GM23338 (cell line): ENCODE results near the gene ANAPC7. TPM values are rescaled to one million over a fixed set of nuclear protein-coding genes. Genes with fewer than 3 reads are reported as not detected.
A peak's percentile ranks its signal among the peaks of the same experiment; 100 is the strongest.

Experiments
- ATAC-seq: fragments of 200-7000 bp; cut with Tn5 transposase; 3 replicates; pipeline ENCODE4 v1.9.1; 2020
- DNase-seq: peaks from one replicate; pipeline ENCODE4 v3.0.0-alpha.2; 2015; ENCODE audit warnings: low spot score
- H2AFZ ChIP-seq: fragments of 200-600 bp; sonication (generic); 2 replicates; pipeline ENCODE4 v1.8.0; 2016; ENCODE audit warnings: antibody characterized with exemption, mild to moderate bottlenecking, moderate library complexity
- H3F3A ChIP-seq: fragments of 200-600 bp; sonication (generic); replicated peaks from 2 replicates; pipeline ENCODE4 v1.8.0; 2017; ENCODE audit warnings: antibody characterized with exemption, mixed run types, low read depth
- H3K27ac ChIP-seq: fragments of 200-600 bp; sonication (generic); 2 replicates; pipeline ENCODE4 v1.6.1; 2016; ENCODE audit warnings: low read depth
- H3K27me3 ChIP-seq: fragments of 200-600 bp; sonication (generic); 2 replicates; pipeline ENCODE4 v1.8.0; 2016; ENCODE audit warnings: mild to moderate bottlenecking, mixed run types, moderate library complexity; ENCODE audit not compliant: insufficient read depth
- H3K36me3 ChIP-seq: fragments of 200-600 bp; sonication (generic); 2 replicates; pipeline ENCODE4 v1.8.0; 2016; ENCODE audit warnings: mild to moderate bottlenecking; ENCODE audit not compliant: insufficient read depth
- H3K4me1 ChIP-seq: fragments of 200-600 bp; sonication (generic); 2 replicates; pipeline ENCODE4 v1.8.0; 2016; ENCODE audit warnings: mild to moderate bottlenecking, moderate library complexity; ENCODE audit not compliant: insufficient read depth
- H3K4me2 ChIP-seq: fragments of 200-600 bp; sonication (generic); 2 replicates; pipeline ENCODE4 v1.7.1; 2017; ENCODE audit warnings: mixed run types
- H3K4me3 ChIP-seq: fragments of 200-600 bp; sonication (generic); 2 replicates; pipeline ENCODE4 v1.6.1; 2016; ENCODE audit warnings: mixed run types
- H3K79me2 ChIP-seq: fragments of 200-600 bp; sonication (generic); replicated peaks from 2 replicates; pipeline ENCODE4 v1.8.0; 2017; ENCODE audit warnings: mild to moderate bottlenecking; ENCODE audit not compliant: insufficient read depth
- H3K9me2 ChIP-seq: fragments of 200-600 bp; sonication (generic); 2 replicates; pipeline ENCODE4 v1.8.0; 2017; ENCODE audit not compliant: insufficient read depth
- H4K20me1 ChIP-seq: fragments of 200-600 bp; sonication (generic); replicated peaks from 2 replicates; pipeline ENCODE4 v1.8.0; 2017; ENCODE audit warnings: mild to moderate bottlenecking; ENCODE audit not compliant: insufficient read depth
- H3K27ac Mint-ChIP-seq: 2 replicates; pipeline ENCODE4 v1.8.0; 2020; ENCODE audit warnings: inconsistent platforms, mild to moderate bottlenecking, moderate library complexity, mixed read lengths
- H3K27me3 Mint-ChIP-seq: 3 replicates; pipeline ENCODE4 v1.8.0; 2022; ENCODE audit warnings: low read depth, mild to moderate bottlenecking, moderate library complexity, mixed read lengths, inconsistent platforms; ENCODE audit not compliant: insufficient read depth, poor library complexity
- H3K36me3 Mint-ChIP-seq: 3 replicates; pipeline ENCODE4 v1.8.0; 2021; ENCODE audit warnings: low read depth, mild to moderate bottlenecking, inconsistent platforms, moderate library complexity, mixed read lengths
- H3K4me1 Mint-ChIP-seq: 3 replicates; pipeline ENCODE4 v1.8.0; 2020; ENCODE audit warnings: mild to moderate bottlenecking, inconsistent platforms, mixed read lengths
- H3K4me3 Mint-ChIP-seq: 3 replicates; pipeline ENCODE4 v1.8.0; 2021; ENCODE audit warnings: moderate library complexity, mild to moderate bottlenecking, inconsistent platforms, mixed read lengths
- H3K9me3 Mint-ChIP-seq: 3 replicates; pipeline ENCODE4 v1.8.0; 2020; ENCODE audit warnings: moderate library complexity, mild to moderate bottlenecking, inconsistent platforms, mixed read lengths
- CREB1 ChIP-seq: fragments of 250-450 bp; sonication (Bioruptor Pico); IDR thresholded peaks from 2 replicates; pipeline ENCODE4 v1.5.0; 2020; ENCODE audit warnings: low read depth, mild to moderate bottlenecking, moderate library complexity
- EZH2 ChIP-seq: fragments of 200-600 bp; sonication (generic); IDR thresholded peaks from one replicate; pipeline ENCODE4 v1.8.0; 2017; ENCODE audit warnings: antibody characterized with exemption, mild to moderate bottlenecking, low read depth; ENCODE audit not compliant: unreplicated experiment
- JUNB ChIP-seq: IDR thresholded peaks from one replicate; pipeline ENCODE4 v1.6.1; 2016; ENCODE audit warnings: antibody characterized with exemption; ENCODE audit not compliant: unreplicated experiment
- NANOG ChIP-seq: IDR thresholded peaks from 2 replicates; pipeline ENCODE4 v1.6.1; 2016; ENCODE audit warnings: antibody characterized with exemption, borderline replicate concordance
- POLR2AphosphoS5 ChIP-seq: IDR thresholded peaks from 2 replicates; pipeline ENCODE4 v1.6.1; 2016; ENCODE audit warnings: antibody characterized with exemption, low read depth
- REST ChIP-seq: IDR thresholded peaks from one replicate; pipeline ENCODE4 v1.6.1; 2018; ENCODE audit warnings: antibody characterized with exemption; ENCODE audit not compliant: unreplicated experiment
- STAT1 ChIP-seq: IDR thresholded peaks from one replicate; pipeline ENCODE4 v1.6.1; 2016; ENCODE audit warnings: antibody characterized with exemption; ENCODE audit not compliant: unreplicated experiment
- ZNF114 ChIP-seq: fragments of 250-450 bp; sonication (Bioruptor Pico); IDR thresholded peaks from 2 replicates; pipeline ENCODE4 v1.5.0; 2020; ENCODE audit warnings: mild to moderate bottlenecking, moderate library complexity
- ZNF331 ChIP-seq: fragments of 250-450 bp; sonication (Bioruptor Pico); IDR thresholded peaks from 2 replicates; pipeline ENCODE4 v1.5.0; 2020; ENCODE audit warnings: low read depth, mild to moderate bottlenecking, moderate library complexity
- polyA plus RNA-seq: library from polyadenylated mRNA; unstranded; fragments of >200 nt; fragmentation: Nextera tagmentation; extraction: Ambion mirVana; gene quantifications from 2 replicates; pipeline ENCODE4 v1.2.1, GENCODE V29; 2016
- total RNA-seq: library from RNA; depleted of rRNA; stranded (reverse); fragments of >200 nt; shearing (Covaris generic); gene quantifications from 2 replicates; pipeline ENCODE4 v1.2.3, GENCODE V29; 2014
- TF ChIP-seq, protein P1 (sequence below), 2 experiments: fragments of 200-600 bp in 1 of 2; sonication (generic) in 1 of 2; conservative IDR thresholded peaks; 2 replicates each; pipeline versions ENCODE4 v1.5.1 to v1.6.1; 2016 to 2017; ENCODE audit warnings: antibody characterized with exemption in 2 of 2, low read depth in 2 of 2, mild to moderate bottlenecking in 2 of 2, moderate library complexity in 1 of 2

ANAPC7 gene
- total and polyA plus RNA-seq, 2 experiments from 2014 or later: 71.0 to 99.3 TPM

DNA sequence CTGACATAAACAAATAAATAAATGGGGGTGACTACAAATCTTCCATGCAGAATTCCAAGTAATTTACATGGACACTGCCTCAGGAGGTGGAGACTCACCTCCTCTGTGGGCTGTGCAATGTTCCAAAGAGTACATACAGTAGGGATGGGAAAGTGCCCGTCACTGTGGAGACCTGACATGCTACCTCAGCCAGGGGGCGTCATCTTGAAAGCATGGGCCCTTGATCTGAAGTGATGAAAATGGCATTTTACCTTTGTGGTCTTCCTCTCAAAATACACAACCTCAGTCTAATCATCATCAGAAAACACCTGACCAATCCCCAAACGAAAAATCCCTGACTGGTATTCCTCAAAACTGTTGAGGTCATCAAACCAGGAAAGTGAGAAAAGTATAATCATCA, 48.4 kb downstream of the ANAPC7 start:
- H3K27me3 Mint-ChIP-seq: peaks cover 10% of the 10 kb centered on the region
- no peaks in the 10 kb centered on the region; the same call in 1 of the 2 replicates for H3K4me1 ChIP-seq
- peak overlapping the region; percentile 25; the same call in 1 of the 2 replicates for H3K27ac Mint-ChIP-seq
- no peak overlapping the region for H3K27ac ChIP-seq
- ATAC-seq: peak; percentile 89
- H3K36me3 ChIP-seq: no peaks in the 10 kb centered on the region; the same call in 1 of the 2 replicates
- no peaks in the 10 kb centered on the region for H3K4me1 Mint-ChIP-seq
- no peak overlapping the region for H3K4me2 ChIP-seq
- TF ChIP-seq REST: no peak
- no peak for TF ChIP-seq ZNF331 (CRISPR knock-in tag)
- TF ChIP-seq, protein P1, sequence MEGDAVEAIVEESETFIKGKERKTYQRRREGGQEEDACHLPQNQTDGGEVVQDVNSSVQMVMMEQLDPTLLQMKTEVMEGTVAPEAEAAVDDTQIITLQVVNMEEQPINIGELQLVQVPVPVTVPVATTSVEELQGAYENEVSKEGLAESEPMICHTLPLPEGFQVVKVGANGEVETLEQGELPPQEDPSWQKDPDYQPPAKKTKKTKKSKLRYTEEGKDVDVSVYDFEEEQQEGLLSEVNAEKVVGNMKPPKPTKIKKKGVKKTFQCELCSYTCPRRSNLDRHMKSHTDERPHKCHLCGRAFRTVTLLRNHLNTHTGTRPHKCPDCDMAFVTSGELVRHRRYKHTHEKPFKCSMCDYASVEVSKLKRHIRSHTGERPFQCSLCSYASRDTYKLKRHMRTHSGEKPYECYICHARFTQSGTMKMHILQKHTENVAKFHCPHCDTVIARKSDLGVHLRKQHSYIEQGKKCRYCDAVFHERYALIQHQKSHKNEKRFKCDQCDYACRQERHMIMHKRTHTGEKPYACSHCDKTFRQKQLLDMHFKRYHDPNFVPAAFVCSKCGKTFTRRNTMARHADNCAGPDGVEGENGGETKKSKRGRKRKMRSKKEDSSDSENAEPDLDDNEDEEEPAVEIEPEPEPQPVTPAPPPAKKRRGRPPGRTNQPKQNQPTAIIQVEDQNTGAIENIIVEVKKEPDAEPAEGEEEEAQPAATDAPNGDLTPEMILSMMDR (conservative IDR thresholded peaks at IDR 0.05; ENCODE audit: low read depth in 2 of 2): peak; percentile 77 to 92
- no peak for TF ChIP-seq CREB1 (CRISPR knock-in tag)
- H2AFZ ChIP-seq: no peak overlapping the region
- peaks cover 21% of the 10 kb centered on the region; the same call in 1 of the 2 replicates for H3F3A ChIP-seq
- peak; percentile 87 for DNase-seq
- H3K9me3 Mint-ChIP-seq: no peaks in the 10 kb centered on the region
- H3K79me2 ChIP-seq: no peaks in the 10 kb centered on the region
- no peaks in the 10 kb centered on the region for H3K27me3 ChIP-seq
- H3K4me3 ChIP-seq: no peak overlapping the region
- no peak overlapping the region for H3K4me3 Mint-ChIP-seq
- H3K9me2 ChIP-seq: no peaks in the 10 kb centered on the region
- peaks cover 9% of the 10 kb centered on the region; the same call in 1 of the 2 replicates for H4K20me1 ChIP-seq
- peaks cover 9% of the 10 kb centered on the region; the same call in 1 of the 3 replicates for H3K36me3 Mint-ChIP-seq

DNA sequence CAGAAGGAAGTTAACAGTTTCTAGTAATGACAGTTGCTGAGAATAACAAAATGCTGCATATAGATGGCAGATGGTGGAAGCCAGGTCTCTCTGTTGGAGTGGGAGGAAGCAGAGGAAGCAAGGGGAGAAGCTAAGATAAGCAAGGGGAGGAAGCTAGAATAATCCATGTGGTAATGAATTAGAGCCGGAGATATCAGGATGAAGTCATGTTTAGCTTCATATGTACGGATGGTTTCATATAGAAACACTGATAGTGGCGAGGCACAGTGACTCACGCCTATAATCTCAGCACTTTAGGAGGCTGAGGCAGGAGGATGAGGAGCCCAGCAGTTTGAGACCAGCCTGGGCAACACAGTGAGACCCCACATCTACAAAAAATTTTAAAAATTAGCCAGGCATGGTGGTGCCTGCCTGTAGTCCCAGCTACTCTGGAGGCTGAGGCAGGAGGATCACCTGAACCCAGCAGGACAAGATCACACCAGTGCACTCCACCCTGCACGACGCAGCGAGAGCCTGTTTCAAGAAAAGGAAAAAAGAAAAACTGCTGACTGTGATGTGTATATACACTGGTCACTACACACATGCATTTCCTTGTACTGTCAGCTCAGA, 49.2 kb downstream of the ANAPC7 start:
- Mint-ChIP-seq H3K4me3 (no peak overlapping the region), H3K27me3 (peaks cover 15% of the 10 kb centered on the region), H3K36me3 (peaks cover 17% of the 10 kb centered on the region), H3K9me3 (no peaks in the 10 kb centered on the region), H3K4me1 (no peaks in the 10 kb centered on the region), H3K27ac (no peak overlapping the region)
- H3K4me1 ChIP-seq: no peaks in the 10 kb centered on the region; the same call in 1 of the 2 replicates
- ATAC-seq: no peak
- H3K79me2 ChIP-seq: no peaks in the 10 kb centered on the region
- no peaks in the 10 kb centered on the region for H3K9me2 ChIP-seq
- no peaks in the 10 kb centered on the region for H3K27me3 ChIP-seq
- H3F3A ChIP-seq: peaks cover 25% of the 10 kb centered on the region
- no peak overlapping the region for H3K4me3 ChIP-seq
- H3K4me2 ChIP-seq: no peak overlapping the region
- H2AFZ ChIP-seq: no peak overlapping the region
- peaks cover 12% of the 10 kb centered on the region; the same call in 1 of the 2 replicates for H4K20me1 ChIP-seq
- DNase-seq: no peak
- no peak overlapping the region for H3K27ac ChIP-seq
- H3K36me3 ChIP-seq: no peaks in the 10 kb centered on the region; the same call in 1 of the 2 replicates
- no peak for TF ChIP-seq STAT1
- TF ChIP-seq ZNF114: no peak
- TF ChIP-seq JUNB: no peak
- TF ChIP-seq CREB1 (CRISPR knock-in tag): no peak
- TF ChIP-seq REST: no peak
- no peak for TF ChIP-seq NANOG
- TF ChIP-seq EZH2: no peak
- TF ChIP-seq POLR2AphosphoS5: no peak
- TF ChIP-seq ZNF331 (CRISPR knock-in tag): no peak
- TF ChIP-seq, protein P1 (conservative IDR thresholded peaks at IDR 0.05; ENCODE audit: low read depth in 2 of 2): no peak
